GM12878 (cell line): ENCODE data around the gene CAPN9. TPM values are rescaled to one million over a fixed set of nuclear protein-coding genes. Genes with fewer than 3 reads are reported as not detected.

Experiments used
- CEBPZ ChIP-seq: fragments of 150-350 bp; IDR thresholded peaks from 2 replicates; pipeline ENCODE4 v1.6.1; 2016; ENCODE audit warnings: low read depth, low read length
- ETV6 ChIP-seq, 2 experiments: fragments of 450-650 bp in 1 of 2; IDR thresholded peaks in 1 of 2; conservative IDR thresholded peaks in 1 of 2; 2 replicates each; pipeline ENCODE4 v1.6.1; 2014; ENCODE audit warnings: antibody characterized with exemption in 1 of 2, borderline replicate concordance in 1 of 2, low read depth in 1 of 2, mild to moderate bottlenecking in 1 of 2, moderate library complexity in 1 of 2
- IKZF2 ChIP-seq, 2 experiments: fragments of 450-650 bp; IDR thresholded peaks; 2 replicates each; pipeline ENCODE4 v1.6.1; 2017; ENCODE audit warnings: mild to moderate bottlenecking in 2 of 2, moderate library complexity in 2 of 2
- IRF3 ChIP-seq: fragments of 450-650 bp; IDR thresholded peaks from 2 replicates; pipeline ENCODE4 v1.6.1; 2014; ENCODE audit warnings: mild to moderate bottlenecking
- NFIC ChIP-seq: IDR thresholded peaks from 2 replicates; pipeline ENCODE4 v1.6.1; 2012; ENCODE audit warnings: low read depth, mild to moderate bottlenecking, inconsistent platforms, low read length, moderate library complexity
- NFYA ChIP-seq: IDR thresholded peaks from 2 replicates; pipeline ENCODE4 v1.6.1; 2011; ENCODE audit warnings: low read depth, mild to moderate bottlenecking, low read length, improper control_type of control experiment, borderline replicate concordance
- SIN3A ChIP-seq: IDR thresholded peaks from 2 replicates; pipeline ENCODE4 v1.6.1; 2012; ENCODE audit warnings: low read depth, low read length, improper control_type of control experiment
- SKIL ChIP-seq: fragments of 450-650 bp; IDR thresholded peaks from 2 replicates; pipeline ENCODE4 v1.6.1; 2017; ENCODE audit warnings: mild to moderate bottlenecking, low read depth, inconsistent platforms; ENCODE audit not compliant: poor library complexity, severe bottlenecking
- SMAD5 ChIP-seq: IDR thresholded peaks from 2 replicates; pipeline ENCODE4 v1.6.1; 2016; ENCODE audit warnings: antibody characterized with exemption, low read depth
- USF1 ChIP-seq: IDR thresholded peaks from 2 replicates; pipeline ENCODE4 v1.6.1; 2011; ENCODE audit warnings: borderline replicate concordance, low read depth, mild to moderate bottlenecking, moderate library complexity, mixed read lengths, low read length; ENCODE audit not compliant: insufficient read depth; ENCODE audit errors: extremely low read length
- USF2 ChIP-seq: IDR thresholded peaks from 2 replicates; pipeline ENCODE4 v1.6.1; 2011; ENCODE audit warnings: low read depth, low read length, improper control_type of control experiment, borderline replicate concordance
- ZNF384 ChIP-seq: IDR thresholded peaks from 2 replicates; pipeline ENCODE4 v1.6.1; 2012; ENCODE audit warnings: low read depth, mild to moderate bottlenecking, low read length, improper control_type of control experiment, borderline replicate concordance
- polyA plus RNA-seq, 11 experiments: library from polyadenylated mRNA; depleted of rRNA in 4 of 11; unstranded in 6 of 11; stranded (reverse) in 5 of 11; fragments of >200 nt; fragmentation: Nextera tagmentation in 4 of 11; fragmentation: Illumina TruSeq in 1 of 11; extraction: Ambion mirVana in 4 of 11; extraction: Trizol in 1 of 11; gene quantifications; 1 replicate in 1 of 11; 2 replicates in 10 of 11; pipeline versions ENCODE4 v1.2.1 to v1.2.3, GENCODE V29; 2011 to 2016; ENCODE audit warnings: inconsistent platforms in 2 of 11, missing spikeins in 2 of 11, low read depth in 1 of 11
- total RNA-seq, 4 experiments: library from RNA; depleted of rRNA in 3 of 4; stranded (reverse); fragments of >200 nt in 3 of 4; fragmentation: Illumina TruSeq in 1 of 4; extraction: Trizol in 1 of 4; gene quantifications; 2 replicates each; pipeline versions ENCODE4 v1.2.1 to v1.2.3, GENCODE V29; 2013 to 2021

The CAPN9 gene
- total and polyA plus RNA-seq, 10 of the 15 experiments (the other 5 are each of a cell fraction or from before 2014, with no cell fraction given), result not detected

- no peak for TF ChIP-seq CEBPZ
- TF ChIP-seq USF1, result no peak
- TF ChIP-seq IKZF2 (IDR thresholded peaks at IDR 0.05), result no peak
- no peak for TF ChIP-seq ETV6 (conservative IDR thresholded peaks at IDR 0.05 in 1 of 2, IDR thresholded peaks at IDR 0.05 in 1 of 2; ENCODE audit: borderline replicate concordance in 1 of 2, low read depth in 1 of 2)
- no peak for TF ChIP-seq SKIL
- no peak for TF ChIP-seq ZNF384
- TF ChIP-seq NFYA, result no peak
- no peak for TF ChIP-seq SIN3A
- TF ChIP-seq IRF3, result no peak
- TF ChIP-seq SMAD5, result no peak
- TF ChIP-seq USF2, result no peak
- no peak for TF ChIP-seq NFIC
- TF ChIP-seq, all 136 proteins: peak for 0
Observed at GRCh38 chr1:230708631-230709580, 38.3 kb upstream of the CAPN9 start (continued).
